ENCODE data around the gene KHK.
A peak's percentile ranks its signal among the peaks of the same experiment; 100 is the strongest.

KHK gene

GRCh38 chr2:27086724-27087593 lies at the start of gene KHK:
Gene KHK, plus strand, starts transcription at chr2:27086772. Its CDS starts 488 bp downstream, at chr2:27087260.
- peak; percentile 43 for DNase-seq

DNA sequence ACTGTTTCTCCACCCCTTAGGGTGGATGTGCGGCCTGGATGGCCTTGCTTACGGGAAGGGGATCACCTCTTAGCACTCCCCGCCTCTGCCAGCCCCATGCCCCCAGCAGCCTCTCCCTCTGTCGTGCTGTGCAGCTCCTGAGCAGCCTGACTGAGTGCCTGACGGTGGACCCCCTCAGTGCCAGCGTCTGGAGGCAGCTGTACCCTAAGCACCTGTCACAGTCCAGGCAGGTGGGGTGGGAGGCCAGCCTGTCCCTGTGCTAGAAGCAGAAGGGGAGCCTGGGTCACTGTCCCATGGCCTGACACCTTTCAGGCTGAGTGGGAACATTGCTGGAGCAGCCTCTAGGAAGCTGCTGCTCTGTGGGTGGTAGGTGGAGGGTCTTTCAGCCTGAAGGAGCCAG lies 48.6 kb upstream of the KHK start:
- no peak for DNase-seq

DNA sequence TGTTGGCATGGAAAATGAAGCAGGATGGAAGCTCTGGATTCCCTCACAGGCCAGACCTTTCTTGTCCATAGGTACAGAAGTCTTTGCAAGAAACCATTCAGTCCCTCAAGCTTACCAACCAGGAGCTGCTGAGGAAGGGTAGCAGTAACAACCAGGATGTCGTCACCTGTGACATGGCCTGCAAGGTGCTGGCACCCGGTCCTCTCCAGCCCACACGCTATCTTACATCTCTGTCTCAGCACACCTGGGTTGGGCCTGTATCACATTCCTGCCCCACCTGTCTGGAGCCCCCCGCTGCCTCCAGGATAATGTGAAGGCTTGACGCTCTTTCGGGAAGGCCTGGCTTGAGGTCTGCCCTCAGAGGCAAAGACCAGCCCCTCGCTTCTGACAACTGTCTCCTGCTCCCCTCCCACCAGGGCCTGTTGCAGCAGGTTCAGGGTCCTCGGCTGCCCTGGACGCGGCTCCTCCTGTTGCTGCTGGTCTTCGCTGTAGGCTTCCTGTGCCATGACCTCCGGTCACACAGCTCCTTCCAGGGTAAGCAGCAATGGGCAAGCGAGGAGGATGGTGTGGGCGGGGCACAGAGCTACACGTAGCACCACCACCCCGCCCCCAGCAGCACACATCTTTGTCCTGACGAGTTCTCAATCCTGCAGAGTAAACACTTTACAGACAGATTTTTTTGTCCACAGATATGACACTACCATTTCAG lies 47.8 kb upstream of the KHK start:
- no peak for DNase-seq

DNA sequence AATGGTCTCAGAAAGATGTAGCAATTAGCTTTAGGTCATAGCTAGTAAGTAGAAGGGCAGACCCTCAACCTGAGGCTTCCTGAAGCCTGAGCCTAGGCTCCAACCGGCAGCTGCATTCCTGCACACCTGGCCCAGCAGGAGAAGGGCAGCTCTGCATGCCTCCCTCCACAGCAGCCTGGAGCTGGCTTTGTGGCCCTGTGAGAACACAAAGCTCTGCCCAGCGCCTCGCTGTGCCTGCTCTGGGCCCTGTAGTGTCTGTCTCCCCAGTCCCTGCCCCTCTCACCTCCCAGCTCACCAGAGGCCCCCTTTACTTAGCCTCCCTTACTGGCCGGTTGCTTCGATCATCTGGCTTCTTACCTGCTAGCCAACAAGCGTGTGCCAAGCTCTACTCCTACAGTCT lies 47.1 kb upstream of the KHK start:
- no peak for DNase-seq

- no peak for DNase-seq
Observed at GRCh38 chr2:27039871-27040270, 46.7 kb upstream of the KHK start.

- no peak for DNase-seq
Observed at GRCh38 chr2:27040282-27040681, 46.3 kb upstream of the KHK start.

GRCh38 chr2:27041752-27042151 lies 44.8 kb upstream of the KHK start:
- DNase-seq = no peak

DNA sequence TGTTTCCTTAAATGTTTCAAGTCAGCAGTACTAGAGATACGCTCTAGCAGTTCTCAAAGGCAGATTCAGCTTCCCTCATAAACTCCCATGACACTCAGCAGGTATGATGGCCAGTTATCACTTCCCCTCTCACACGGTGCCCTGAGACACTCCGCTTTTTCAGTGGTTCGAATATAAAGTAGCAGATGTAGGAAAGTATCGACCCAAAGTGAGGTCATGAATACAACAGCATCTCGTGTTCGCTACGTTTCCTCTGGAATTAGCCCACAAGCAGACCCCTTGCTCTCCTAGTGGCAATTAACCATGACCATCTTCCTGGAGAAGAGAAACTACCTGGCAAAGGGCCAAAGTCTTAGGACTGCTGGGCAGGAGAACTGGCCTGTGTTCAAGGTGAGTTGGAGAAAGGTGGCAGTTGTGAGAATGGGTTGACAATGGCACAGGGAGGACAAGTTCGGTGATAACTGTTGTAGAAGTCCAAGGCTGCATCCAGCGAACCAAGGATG lies 44.4 kb upstream of the KHK start:
- peak; percentile 38 for DNase-seq

- no peak for DNase-seq
Observed at GRCh38 chr2:27042985-27043634, 43.5 kb upstream of the KHK start.

DNA sequence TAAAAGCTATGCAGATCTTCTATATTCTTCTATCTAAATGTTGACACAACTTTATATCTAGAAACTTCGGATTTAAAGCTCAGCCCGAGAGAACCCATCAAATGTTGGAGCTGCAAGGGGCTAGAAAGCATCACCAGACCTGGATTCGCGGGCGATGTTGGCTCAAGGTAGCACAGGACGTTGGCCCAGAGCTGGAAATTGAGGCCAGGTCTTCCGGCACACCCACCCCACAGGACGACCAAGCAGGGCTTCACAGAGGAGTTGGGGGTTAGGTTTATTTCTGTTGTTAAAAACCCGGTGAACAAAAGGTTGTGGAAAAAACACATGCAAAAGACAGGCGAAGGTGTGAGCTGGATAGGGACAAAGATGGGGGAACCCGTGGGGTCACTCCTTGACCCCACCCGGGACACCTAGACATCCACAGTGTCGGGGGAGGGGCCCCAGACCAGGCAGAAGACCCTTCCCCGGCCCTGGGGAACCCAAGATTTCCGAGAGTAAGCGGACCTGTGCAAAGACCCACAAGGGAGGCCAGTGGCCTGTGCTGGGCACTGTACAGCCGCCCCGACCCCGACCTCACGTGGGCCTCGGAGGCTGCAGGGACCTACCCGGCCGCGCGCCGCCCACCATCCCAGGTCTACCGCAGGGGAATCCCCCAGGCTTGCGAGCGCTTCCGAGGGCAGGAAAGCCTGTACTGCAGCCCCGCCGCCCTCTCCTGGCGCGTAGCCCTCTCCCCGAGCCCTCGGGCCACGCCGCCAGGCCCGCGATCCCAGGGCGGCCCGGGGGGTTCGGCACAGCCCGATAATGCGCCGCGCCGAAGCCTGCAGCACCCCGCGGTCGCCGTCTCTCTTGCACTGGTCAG lies 36.9 kb upstream of the KHK start:
- no peak for DNase-seq

DNA sequence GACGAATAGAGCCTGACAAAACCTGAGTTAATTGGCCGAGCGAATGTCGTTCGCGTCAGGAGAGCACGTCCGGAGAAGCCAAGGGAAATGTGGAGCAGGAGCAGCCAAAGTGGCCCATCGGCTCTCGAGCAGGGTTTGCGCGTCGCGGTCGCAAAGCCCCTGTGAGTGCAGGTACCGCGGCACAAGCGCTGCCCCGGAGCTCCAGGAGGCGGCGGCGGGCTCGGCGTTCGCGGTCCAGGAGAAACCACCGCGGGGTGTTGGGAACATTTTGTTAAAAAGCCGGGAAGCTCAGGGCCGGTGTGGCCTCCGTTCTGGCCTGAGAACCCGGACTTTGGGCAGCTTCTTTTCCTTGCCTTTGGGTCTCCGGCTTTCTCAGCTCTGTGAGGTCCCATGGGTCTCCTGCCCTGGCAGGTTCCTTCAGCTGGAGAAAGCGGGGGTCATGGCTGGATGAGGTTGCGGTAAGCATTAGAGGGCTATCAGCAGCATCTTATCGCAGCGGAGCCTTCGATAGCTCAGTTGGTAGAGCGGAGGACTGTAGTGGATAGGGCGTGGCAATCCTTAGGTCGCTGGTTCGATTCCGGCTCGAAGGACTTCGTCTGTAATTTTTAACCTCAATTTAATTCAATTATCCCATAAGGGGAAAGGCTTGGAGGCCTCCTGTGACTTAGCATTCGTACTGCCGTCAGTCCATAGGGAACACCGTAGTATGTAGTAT lies 36.1 kb upstream of the KHK start:
- DNase-seq = peak; percentile 78

DNA sequence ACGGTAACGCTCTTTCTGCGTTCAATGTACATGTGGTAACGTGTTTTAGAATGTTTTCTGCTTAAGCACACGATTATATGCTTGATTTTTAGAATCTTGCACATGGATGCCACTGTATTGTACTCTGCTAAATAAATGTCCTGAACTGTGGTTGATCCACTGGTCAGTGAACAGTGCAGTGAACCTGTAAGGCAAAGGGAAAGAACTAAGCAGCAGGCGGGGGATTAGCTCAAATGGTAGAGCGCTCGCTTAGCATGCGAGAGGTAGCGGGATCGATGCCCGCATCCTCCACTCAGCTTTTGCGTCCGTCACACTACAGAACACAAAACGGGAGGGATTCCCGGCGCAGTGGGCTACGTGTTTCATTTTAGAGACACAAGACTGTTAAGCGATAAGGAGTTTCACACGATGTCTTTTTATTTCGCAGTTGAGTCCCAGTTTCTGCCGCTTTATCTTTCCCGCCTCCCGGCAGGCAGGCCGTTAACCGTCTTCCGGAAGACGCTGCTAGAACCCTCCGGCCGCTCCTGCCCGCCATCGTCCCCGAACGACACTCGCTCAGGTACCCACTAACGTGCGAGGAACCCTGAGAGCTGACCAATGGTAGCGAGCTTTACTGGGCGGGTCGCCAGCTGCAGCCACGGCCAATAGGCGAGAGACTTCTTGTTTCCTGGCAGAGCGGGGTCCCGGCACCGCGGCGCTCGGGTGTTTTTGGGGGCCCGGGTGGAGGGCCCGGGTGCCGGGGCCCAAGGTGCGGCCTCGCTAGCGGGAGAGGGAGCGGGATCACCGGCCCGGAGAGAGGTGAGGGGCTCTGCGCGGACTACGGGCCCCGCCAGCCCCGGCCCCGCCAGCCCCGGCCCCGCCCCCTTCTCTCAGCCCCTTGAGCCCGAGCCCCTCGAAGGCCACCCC lies 35.3 kb upstream of the KHK start, which contains the start of gene AGBL5:
Gene AGBL5 (plus strand): TSS at position 673 of the 906 bp plus-strand sequence. CDS start 1,291 bp downstream, outside the sequence.
- peak; percentile 87 for DNase-seq

- no peak for DNase-seq
Observed at GRCh38 chr2:27051902-27052645, 34.5 kb upstream of the KHK start.

DNA sequence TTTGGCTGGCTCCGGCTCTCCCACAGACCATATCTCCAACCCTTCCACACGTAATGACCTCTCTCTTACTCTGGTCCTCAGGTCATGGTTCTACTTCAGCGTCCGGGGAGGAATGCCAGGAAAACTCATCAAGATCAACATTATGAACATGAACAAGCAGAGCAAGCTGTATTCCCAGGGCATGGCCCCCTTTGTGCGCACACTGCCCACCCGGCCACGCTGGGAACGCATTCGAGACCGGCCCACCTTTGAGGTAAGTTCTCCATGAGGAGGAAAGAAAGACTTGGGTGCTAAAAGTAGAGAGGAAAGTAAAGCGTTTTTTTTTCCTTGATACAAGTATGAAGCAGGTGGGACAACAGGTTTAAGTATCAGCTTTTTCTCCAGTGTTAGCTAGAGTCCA lies 33.3 kb upstream of the KHK start:
- no peak for DNase-seq

DNA sequence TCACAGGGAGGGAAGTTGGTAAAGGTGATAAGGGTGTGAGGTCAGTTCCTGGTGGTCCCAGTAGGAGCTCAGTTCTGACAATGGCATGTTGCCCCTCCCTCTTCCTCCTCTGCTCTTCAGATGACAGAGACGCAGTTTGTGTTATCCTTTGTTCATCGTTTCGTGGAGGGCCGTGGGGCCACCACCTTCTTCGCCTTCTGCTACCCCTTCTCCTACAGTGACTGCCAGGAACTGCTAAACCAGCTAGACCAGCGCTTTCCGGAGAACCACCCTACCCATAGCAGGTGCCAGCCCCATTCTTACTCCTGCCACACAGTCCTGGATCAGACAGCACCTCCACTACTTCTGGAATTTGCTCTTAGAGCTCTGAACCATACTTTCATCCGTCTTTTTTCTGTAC lies 32.8 kb upstream of the KHK start:
- DNase-seq = no peak

GRCh38 chr2:27054721-27055120 lies 31.9 kb upstream of the KHK start:
- no peak for DNase-seq

DNA sequence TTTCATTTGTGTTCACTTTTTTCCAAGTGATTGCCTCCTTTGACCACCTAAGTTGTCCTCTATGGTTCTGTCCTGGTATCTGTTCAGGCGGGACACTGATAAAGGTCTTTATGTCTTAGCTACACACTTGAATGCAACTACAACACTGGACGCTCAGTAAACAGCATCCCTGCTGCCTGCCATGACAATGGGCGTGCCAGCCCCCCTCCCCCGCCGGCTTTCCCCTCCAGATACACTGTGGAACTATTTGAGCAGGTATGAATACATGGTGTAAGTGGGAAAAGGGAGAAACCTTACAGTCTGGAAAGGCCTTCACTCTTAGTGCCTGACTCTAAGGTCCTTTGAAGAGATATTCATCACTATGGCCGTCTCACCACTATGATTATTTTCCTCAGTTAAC lies 29.4 kb upstream of the KHK start:
- DNase-seq = no peak

DNA sequence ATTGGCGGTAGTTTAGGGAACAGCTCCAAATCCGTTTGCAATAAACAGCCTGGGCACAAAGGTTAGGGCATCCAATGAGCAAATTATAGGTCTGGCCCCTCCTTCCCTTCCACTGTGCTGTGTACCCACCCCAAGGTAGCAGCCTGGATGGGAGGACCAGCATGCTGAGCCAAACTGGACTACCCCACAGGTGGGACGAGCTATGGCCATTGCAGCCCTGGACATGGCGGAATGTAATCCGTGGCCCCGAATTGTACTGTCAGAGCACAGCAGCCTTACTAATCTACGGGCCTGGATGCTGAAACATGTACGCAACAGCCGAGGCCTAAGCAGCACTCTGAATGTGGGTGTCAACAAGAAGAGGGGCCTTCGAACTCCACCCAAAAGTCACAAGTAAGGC lies 28.4 kb upstream of the KHK start:
- DNase-seq = no peak

DNA sequence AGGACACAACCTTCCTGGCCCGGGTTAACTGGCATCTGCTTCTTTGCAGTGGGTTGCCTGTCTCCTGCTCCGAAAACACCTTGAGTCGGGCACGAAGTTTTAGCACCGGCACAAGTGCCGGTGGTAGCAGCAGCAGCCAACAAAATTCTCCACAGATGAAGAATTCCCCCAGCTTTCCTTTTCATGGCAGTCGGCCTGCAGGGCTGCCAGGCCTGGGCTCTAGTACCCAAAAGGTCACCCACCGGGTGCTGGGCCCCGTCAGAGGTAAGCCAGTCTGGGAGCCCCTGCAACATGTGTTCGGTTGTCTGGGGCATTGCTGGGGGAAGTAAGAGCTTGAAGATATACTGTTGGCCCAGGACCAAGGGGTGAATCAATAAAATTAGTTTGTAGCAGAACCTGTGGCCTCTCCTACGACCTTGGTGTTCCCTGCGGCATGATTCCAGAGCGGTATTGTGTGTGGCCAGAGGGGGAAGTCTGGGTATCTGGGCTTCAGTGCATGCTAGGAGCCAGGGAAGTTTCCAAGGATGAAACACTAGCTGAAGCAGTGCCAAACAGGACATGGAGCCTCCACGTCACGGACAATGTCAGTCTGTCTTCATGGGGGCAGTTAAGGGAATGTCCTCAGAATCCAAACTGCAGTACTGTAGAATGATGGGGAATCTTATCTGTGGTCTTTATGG lies 27.3 kb upstream of the KHK start:
- no peak for DNase-seq
